HCT116 (cell line): Measurements from ENCODE around the gene MLPH. TPM values are rescaled to one million over a fixed set of nuclear protein-coding genes. Genes with fewer than 3 reads are reported as not detected.

ENCODE experiments used
- ATAC-seq: fragments of 200-7000 bp; cut with Tn5 transposase; 2 replicates; pipeline ENCODE4 v1.9.1; 2020; ENCODE audit warnings: mild to moderate bottlenecking, moderate library complexity
- BruUV-seq: library from RNA; stranded (reverse); fragments of 400-500 nt; replicated peaks from 2 replicates; lab custom pipeline; 2021; lab: Mats Ljungman, UMichigan
- CTCF ChIA-PET: fragments of 300-600 bp; sonication (Branson Sonifier 250); formaldehyde crosslinking; loops from one replicate; lab custom pipeline; 2021; ENCODE audit warnings: antibody characterized with exemption; lab: Charles Lee
- POLR2A ChIA-PET: fragments of 300-600, 350-600 bp; sonication (Branson Sonifier 250); formaldehyde crosslinking; loops from one replicate; lab custom pipeline; 2021; ENCODE audit warnings: antibody characterized with exemption; lab: Charles Lee
- RAD21 ChIA-PET, 2 experiments: fragments of 300-600 bp; sonication (Branson Sonifier 250); formaldehyde crosslinking; loops; one replicate each; lab custom pipeline; 2023; ENCODE audit warnings: low total read pairs in 2 of 2; ENCODE audit not compliant: uncharacterized antibody in 2 of 2, unreplicated experiment in 2 of 2, low non-redundant PET in 1 of 2; lab: Charles Lee
- DNase-seq: peaks from one replicate; pipeline ENCODE4 v3.0.0-alpha.2; 2010; ENCODE audit warnings: low read depth, low spot score
- H2AFZ ChIP-seq: fragments of 200-600 bp; shearing (Covaris generic), sonication (generic); 2 replicates; pipeline ENCODE4 v1.6.1; 2017; ENCODE audit warnings: low read depth, mixed run types, mixed read lengths, antibody characterized with exemption, low read length; ENCODE audit not compliant: poor library complexity, severe bottlenecking
- H3K27ac ChIP-seq: 2 replicates; pipeline ENCODE4 v1.5.1; 2012; ENCODE audit warnings: low read depth, low read length
- H3K27me3 ChIP-seq: fragments of 200-600 bp; sonication (generic); 2 replicates; pipeline ENCODE4 v1.6.1; 2016; ENCODE audit warnings: mixed run types, low read length, mixed read lengths; ENCODE audit not compliant: insufficient read depth
- H3K36me3 ChIP-seq, 2 experiments: fragments of 200-500 bp in 1 of 2; fragments of 200-600 bp in 1 of 2; sonication (Bioruptor generic) in 1 of 2; sonication (generic) in 1 of 2; 2 replicates each; pipeline versions ENCODE4 v1.5.1 to v1.6.1; 2014 to 2016; ENCODE audit warnings: low read length in 2 of 2, inconsistent platforms in 1 of 2, mixed read lengths in 1 of 2, mixed run types in 1 of 2; ENCODE audit not compliant: insufficient read depth in 2 of 2, control insufficient read depth in 1 of 2
- H3K4me1 ChIP-seq, 2 experiments: fragments of 200-600 bp in 1 of 2; sonication (generic) in 1 of 2; 2 replicates each; pipeline versions ENCODE4 v1.5.1 to v1.6.1; 2012 to 2017; ENCODE audit warnings: low read length in 2 of 2, inconsistent platforms in 1 of 2, mild to moderate bottlenecking in 1 of 2, mixed read lengths in 1 of 2, mixed run types in 1 of 2, moderate library complexity in 1 of 2; ENCODE audit not compliant: insufficient read depth in 2 of 2, control insufficient read depth in 1 of 2
- H3K4me2 ChIP-seq: fragments of 200-600 bp; sonication (generic); 2 replicates; pipeline ENCODE4 v1.6.1; 2017; ENCODE audit warnings: mixed run types, low read length, mixed read lengths
- H3K4me3 ChIP-seq, 2 experiments: fragments of 200-600 bp in 1 of 2; sonication (generic) in 1 of 2; replicated peaks in 1 of 2; 2 replicates each; pipeline ENCODE4 v1.5.1; 2011 to 2016; ENCODE audit warnings: low read length in 2 of 2, control low read depth in 1 of 2, low read depth in 1 of 2, mild to moderate bottlenecking in 1 of 2, mixed read lengths in 1 of 2, mixed run types in 1 of 2
- H3K79me2 ChIP-seq: fragments of 200-600 bp; sonication (generic); 2 replicates; pipeline ENCODE4 v1.6.1; 2017; ENCODE audit warnings: mild to moderate bottlenecking, mixed run types, low read length, moderate library complexity, mixed read lengths; ENCODE audit not compliant: insufficient read depth
- H3K9ac ChIP-seq: fragments of 200-600 bp; sonication (generic); 2 replicates; pipeline ENCODE4 v1.6.1; 2016; ENCODE audit warnings: low read length, mixed read lengths
- H3K9me2 ChIP-seq: fragments of 200-600 bp; sonication (generic), shearing (Covaris generic); 2 replicates; pipeline ENCODE4 v1.6.1; 2017; ENCODE audit warnings: mixed run types, mild to moderate bottlenecking, moderate library complexity; ENCODE audit not compliant: insufficient read depth
- H3K9me3 ChIP-seq, 2 experiments: fragments of 200-500 bp in 1 of 2; fragments of 200-600 bp in 1 of 2; sonication (Bioruptor generic) in 1 of 2; sonication (generic) in 1 of 2; 2 replicates each; pipeline ENCODE4 v1.6.1; 2014 to 2017; ENCODE audit warnings: low read length in 2 of 2, mixed read lengths in 2 of 2, inconsistent platforms in 1 of 2, low read depth in 1 of 2, mild to moderate bottlenecking in 1 of 2, mixed run types in 1 of 2, moderate library complexity in 1 of 2; ENCODE audit not compliant: control insufficient read depth in 1 of 2, insufficient read depth in 1 of 2
- H4K20me1 ChIP-seq: fragments of 200-600 bp; sonication (generic), shearing (Covaris generic); 2 replicates; pipeline ENCODE4 v1.6.1; 2017; ENCODE audit warnings: mixed run types, mild to moderate bottlenecking, moderate library complexity; ENCODE audit not compliant: insufficient read depth
- CBX3 ChIP-seq: IDR thresholded peaks from 2 replicates; pipeline ENCODE4 v1.6.1; 2012; ENCODE audit warnings: low read depth
- CEBPB ChIP-seq: IDR thresholded peaks from 2 replicates; pipeline ENCODE4 v1.6.1; 2012; ENCODE audit warnings: low read depth
- CTCF ChIP-seq, 3 experiments: fragments of 200-600 bp in 1 of 3; sonication (generic) in 1 of 3; IDR thresholded peaks in 2 of 3; conservative IDR thresholded peaks in 1 of 3; 2 replicates each; pipeline ENCODE4 v1.5.1; 2012 to 2017; ENCODE audit warnings: low read depth in 2 of 3, low read length in 2 of 3, antibody characterized with exemption in 1 of 3, borderline replicate concordance in 1 of 3, control low read depth in 1 of 3, mild to moderate bottlenecking in 1 of 3, mixed read lengths in 1 of 3, mixed run types in 1 of 3, moderate library complexity in 1 of 3; ENCODE audit not compliant: insufficient read depth in 1 of 3
- EGR1 ChIP-seq: IDR thresholded peaks from 2 replicates; pipeline ENCODE4 v1.6.1; 2012; ENCODE audit warnings: low read depth
- EZH2 ChIP-seq: fragments of 200-600 bp; sonication (generic); IDR thresholded peaks from 2 replicates; pipeline ENCODE4 v1.6.1; 2017; ENCODE audit warnings: antibody characterized with exemption, mixed run types
- EZH2phosphoT487 ChIP-seq: fragments of 200-600 bp; IDR thresholded peaks from 2 replicates; pipeline ENCODE4 v1.6.1; 2018; ENCODE audit warnings: antibody characterized with exemption, borderline replicate concordance
- JUND ChIP-seq: IDR thresholded peaks from 2 replicates; pipeline ENCODE4 v1.6.1; 2012
- POLR2A ChIP-seq: IDR thresholded peaks from 2 replicates; pipeline ENCODE4 v1.7.0; 2011; ENCODE audit warnings: borderline replicate concordance; ENCODE audit not compliant: insufficient read depth, insufficient read length; ENCODE audit errors: extremely low read depth
- POLR2AphosphoS5 ChIP-seq: IDR thresholded peaks from 2 replicates; pipeline ENCODE4 v1.6.1; 2011; ENCODE audit warnings: mild to moderate bottlenecking, low read depth, low read length, moderate library complexity
- RAD21 ChIP-seq: IDR thresholded peaks from 2 replicates; pipeline ENCODE4 v1.6.1; 2012; ENCODE audit warnings: low read depth, mild to moderate bottlenecking
- SP1 ChIP-seq: IDR thresholded peaks from 2 replicates; pipeline ENCODE4 v1.6.1; 2012; ENCODE audit warnings: low read depth
- SRF ChIP-seq: IDR thresholded peaks from 2 replicates; pipeline ENCODE4 v1.6.1; 2012; ENCODE audit warnings: low read depth
- YY1 ChIP-seq: IDR thresholded peaks from 2 replicates; pipeline ENCODE4 v1.6.1; 2011; ENCODE audit warnings: low read length, low read depth, moderate library complexity, mild to moderate bottlenecking; ENCODE audit not compliant: insufficient replicate concordance; ENCODE audit errors: extremely low read depth
- ZFX ChIP-seq: fragments of 450-650 bp; IDR thresholded peaks from 2 replicates; pipeline ENCODE4 v1.6.1; 2017
- intact Hi-C: fragments of 100-400 bp; cut with micrococcal nuclease; formaldehyde crosslinking; loops from 2 replicates; pipeline ENCODE4 v1.10.0; 2022
- total RNA-seq: library from RNA; stranded (reverse); gene quantifications from one replicate; pipeline ENCODE4 v1.2.1, GENCODE V29; 2021; ENCODE audit not compliant: unreplicated experiment
- TF ChIP-seq, protein P1 (sequence below): IDR thresholded peaks from 2 replicates; pipeline ENCODE4 v1.6.1; 2012; ENCODE audit warnings: low read depth

Gene MLPH
- total RNA-seq, 1 experiment from 2014 or later, result 81.4 TPM

GRCh38 chr2:237487496-237487895 lies 445 bp downstream of the MLPH start:
- peaks cover 54% of the 10 kb centered on the region for H3K79me2 ChIP-seq
- RAD21 ChIA-PET, result interaction anchor here in 1 of 2 experiments (0.9 kb wide), 1 partner anchor 25 kb away, joined by 3 read pairs; no protein-coding TSS in a partner anchor
- TF ChIP-seq POLR2A, result no peak
- TF ChIP-seq ZFX, result 0 out of 2 replicates have a peak, but pooled peaks have one; percentile 21
- TF ChIP-seq EGR1, result no peak
- no peaks in the 10 kb centered on the region for H3K27me3 ChIP-seq
- intact Hi-C loops, result no loop called here
- H4K20me1 ChIP-seq, result no peaks in the 10 kb centered on the region
- ATAC-seq (peak; percentile 17), DNase-seq (no peak)
- H3K27ac ChIP-seq, result peak overlapping the region; percentile 76
- H3K9me2 ChIP-seq, result no peaks in the 10 kb centered on the region
- POLR2A ChIA-PET, result interaction anchor here (1.1 to 1.6 kb wide), 3 partner anchors 11 to 14 kb away, joined by 3 read pairs; no protein-coding TSS in a partner anchor
- peaks cover 35 to 79% of the 10 kb centered on the region in 2 experiments for H3K4me1 ChIP-seq
- H2AFZ ChIP-seq, result no peak overlapping the region
- CTCF ChIA-PET, result interaction anchor here (1.3 to 2.6 kb wide), 3 partner anchors 12 to 84 kb away, joined by 7 to 15 read pairs (median 8); no protein-coding TSS in a partner anchor
- peak overlapping the region; percentile 84 for H3K9ac ChIP-seq
- H3K4me2 ChIP-seq, result peak overlapping the region; percentile 90
- H3K4me3 ChIP-seq, result peak overlapping the region; percentile 74 to 85
- peaks cover 0 to 27% of the 10 kb centered on the region in 2 experiments; a peak in 2 of 4 replicates for H3K36me3 ChIP-seq
- BruUV-seq, result no TSS peak
- H3K9me3 ChIP-seq, result peaks cover 7 to 23% of the 10 kb centered on the region in 2 experiments; a peak in 2 of 4 replicates

DNA sequence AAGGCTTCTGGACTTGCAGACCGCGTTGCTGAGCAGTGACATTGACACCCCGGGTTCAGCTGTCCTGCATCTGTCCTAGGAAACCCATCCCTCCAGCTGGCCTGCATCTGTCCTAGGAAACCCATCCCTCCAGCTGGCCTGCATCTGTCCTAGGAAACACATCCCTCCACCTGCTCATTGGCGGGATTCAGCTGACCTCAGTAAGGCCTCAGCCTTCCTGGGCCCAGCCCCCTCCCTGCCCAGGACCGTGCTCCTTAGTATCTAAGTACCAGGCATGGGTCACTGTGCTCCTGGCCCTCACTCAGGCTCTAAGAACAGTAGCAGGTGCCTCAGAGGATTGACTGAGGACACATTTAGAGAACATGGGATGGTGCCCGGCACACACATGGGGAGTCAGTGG lies 1.2 kb downstream of the MLPH start:
- ChIA-PET CTCF (interaction anchor here (0.6 to 2.6 kb wide), 4 partner anchors 12 to 84 kb away, joined by 4 to 15 read pairs (median 8); no protein-coding TSS in a partner anchor), RAD21 (no interaction called here), POLR2A (interaction anchor here (0.5 kb wide), 1 partner anchor 20 kb away, joined by 3 read pairs; no protein-coding TSS in a partner anchor)
- Histone ChIP-seq H3K9me2 (no peaks in the 10 kb centered on the region), H3K27ac (peak overlapping the region; percentile 76; the same call in 1 of the 2 replicates), H3K4me3 (peak overlapping the region; percentile 74 to 85), H3K4me2 (peak overlapping the region; percentile 90), H3K36me3 (peaks cover 0 to 35% of the 10 kb centered on the region in 2 experiments; a peak in 2 of 4 replicates), H3K9ac (peak overlapping the region; percentile 84), H3K79me2 (peaks cover 61% of the 10 kb centered on the region), H3K4me1 (peaks cover 33 to 71% of the 10 kb centered on the region in 2 experiments), H4K20me1 (no peaks in the 10 kb centered on the region), H3K9me3 (peaks cover 7 to 23% of the 10 kb centered on the region in 2 experiments; a peak in 2 of 4 replicates), H3K27me3 (no peaks in the 10 kb centered on the region), H2AFZ (no peak overlapping the region)
- intact Hi-C loops, result no loop called here
- ATAC-seq, result no peak
- no TSS peak for BruUV-seq
- no peak for DNase-seq
- no peak for TF ChIP-seq CEBPB
- no peak for TF ChIP-seq SRF
- no peak for TF ChIP-seq SP1
- TF ChIP-seq EZH2, result no peak
- no peak for TF ChIP-seq CBX3
- TF ChIP-seq JUND, result no peak
- TF ChIP-seq POLR2AphosphoS5, result no peak
- no peak for TF ChIP-seq RAD21
- TF ChIP-seq YY1, result no peak
- TF ChIP-seq CTCF (IDR thresholded peaks at IDR 0.05 in 2 of 3, conservative IDR thresholded peaks at IDR 0.05 in 1 of 3; ENCODE audit: borderline replicate concordance in 1 of 3, insufficient read depth in 1 of 3, low read depth in 2 of 3, low read length in 2 of 3), result no peak
- TF ChIP-seq, protein P1, sequence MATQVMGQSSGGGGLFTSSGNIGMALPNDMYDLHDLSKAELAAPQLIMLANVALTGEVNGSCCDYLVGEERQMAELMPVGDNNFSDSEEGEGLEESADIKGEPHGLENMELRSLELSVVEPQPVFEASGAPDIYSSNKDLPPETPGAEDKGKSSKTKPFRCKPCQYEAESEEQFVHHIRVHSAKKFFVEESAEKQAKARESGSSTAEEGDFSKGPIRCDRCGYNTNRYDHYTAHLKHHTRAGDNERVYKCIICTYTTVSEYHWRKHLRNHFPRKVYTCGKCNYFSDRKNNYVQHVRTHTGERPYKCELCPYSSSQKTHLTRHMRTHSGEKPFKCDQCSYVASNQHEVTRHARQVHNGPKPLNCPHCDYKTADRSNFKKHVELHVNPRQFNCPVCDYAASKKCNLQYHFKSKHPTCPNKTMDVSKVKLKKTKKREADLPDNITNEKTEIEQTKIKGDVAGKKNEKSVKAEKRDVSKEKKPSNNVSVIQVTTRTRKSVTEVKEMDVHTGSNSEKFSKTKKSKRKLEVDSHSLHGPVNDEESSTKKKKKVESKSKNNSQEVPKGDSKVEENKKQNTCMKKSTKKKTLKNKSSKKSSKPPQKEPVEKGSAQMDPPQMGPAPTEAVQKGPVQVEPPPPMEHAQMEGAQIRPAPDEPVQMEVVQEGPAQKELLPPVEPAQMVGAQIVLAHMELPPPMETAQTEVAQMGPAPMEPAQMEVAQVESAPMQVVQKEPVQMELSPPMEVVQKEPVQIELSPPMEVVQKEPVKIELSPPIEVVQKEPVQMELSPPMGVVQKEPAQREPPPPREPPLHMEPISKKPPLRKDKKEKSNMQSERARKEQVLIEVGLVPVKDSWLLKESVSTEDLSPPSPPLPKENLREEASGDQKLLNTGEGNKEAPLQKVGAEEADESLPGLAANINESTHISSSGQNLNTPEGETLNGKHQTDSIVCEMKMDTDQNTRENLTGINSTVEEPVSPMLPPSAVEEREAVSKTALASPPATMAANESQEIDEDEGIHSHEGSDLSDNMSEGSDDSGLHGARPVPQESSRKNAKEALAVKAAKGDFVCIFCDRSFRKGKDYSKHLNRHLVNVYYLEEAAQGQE, result no peak
- no peak for TF ChIP-seq EZH2phosphoT487
